GM19193 (cell line): ENCODE measurements around the gene LRMDA.

Experiments
- POLR2A ChIP-seq: IDR thresholded peaks from 4 replicates; pipeline ENCODE4 v1.6.1; 2011; ENCODE audit not compliant: insufficient read depth, insufficient read length; ENCODE audit errors: extremely low read depth

The LRMDA gene

GRCh38 chr10:75654171-75654771 lies 222.8 kb downstream of the LRMDA start:
- no peak for TF ChIP-seq POLR2A

DNA sequence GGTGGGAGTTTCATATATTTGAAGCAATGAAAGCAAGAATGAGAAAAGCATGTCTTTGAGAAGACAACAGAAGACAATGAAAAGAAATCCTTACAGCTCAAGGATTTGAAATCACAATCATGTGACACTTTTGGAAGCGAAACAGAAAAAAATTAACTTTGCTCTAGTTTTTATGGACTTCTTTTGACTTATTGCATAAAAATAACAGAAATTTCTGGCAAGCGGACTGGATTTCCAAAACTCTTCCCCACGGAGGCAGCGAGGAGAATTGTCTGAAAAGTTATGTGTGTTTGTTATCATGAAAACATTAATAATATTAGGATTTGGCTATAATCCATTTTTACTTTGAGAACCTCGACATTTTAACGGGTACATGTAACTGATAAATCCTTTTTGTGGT lies 223.3 kb downstream of the LRMDA start:
- no peak for TF ChIP-seq POLR2A

DNA sequence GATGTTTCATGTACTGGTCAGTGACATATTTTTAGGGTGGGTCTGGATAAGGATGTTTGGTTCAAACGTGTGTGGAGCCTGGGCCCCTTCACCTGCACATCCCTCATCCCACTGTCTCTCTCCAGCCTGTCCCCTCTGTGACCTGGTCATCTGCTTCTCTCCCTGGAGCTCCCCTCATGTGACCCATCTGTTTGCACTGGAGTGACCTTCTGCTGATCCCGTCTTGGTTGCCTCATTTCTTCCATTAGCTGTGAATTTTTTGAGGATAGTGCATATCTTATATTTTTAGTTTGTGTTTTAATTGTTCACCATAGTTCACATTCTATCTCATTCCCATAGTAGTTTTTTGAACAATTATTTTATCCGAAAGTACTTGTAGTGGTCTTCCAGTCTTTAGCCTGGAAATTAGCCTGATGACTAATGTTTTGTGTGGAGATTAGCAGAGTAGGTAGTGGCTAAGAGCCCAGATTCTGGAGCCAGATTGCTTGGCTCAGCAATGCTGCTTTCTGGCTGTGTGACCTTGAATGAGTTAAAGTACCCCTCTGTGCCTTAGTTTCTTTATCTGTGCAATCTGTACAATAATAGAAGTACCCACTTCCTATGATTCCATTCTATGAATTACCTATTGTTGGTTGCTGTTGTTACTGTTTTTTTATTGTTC lies 224.5 kb downstream of the LRMDA start:
- TF ChIP-seq POLR2A, result no peak

GRCh38 chr10:75657351-75657750 lies 225.9 kb downstream of the LRMDA start:
- TF ChIP-seq POLR2A, result no peak

- no peak for TF ChIP-seq POLR2A
These were observed 226.6 kb downstream of the LRMDA start for GRCh38 chr10:75658036-75658435.

DNA sequence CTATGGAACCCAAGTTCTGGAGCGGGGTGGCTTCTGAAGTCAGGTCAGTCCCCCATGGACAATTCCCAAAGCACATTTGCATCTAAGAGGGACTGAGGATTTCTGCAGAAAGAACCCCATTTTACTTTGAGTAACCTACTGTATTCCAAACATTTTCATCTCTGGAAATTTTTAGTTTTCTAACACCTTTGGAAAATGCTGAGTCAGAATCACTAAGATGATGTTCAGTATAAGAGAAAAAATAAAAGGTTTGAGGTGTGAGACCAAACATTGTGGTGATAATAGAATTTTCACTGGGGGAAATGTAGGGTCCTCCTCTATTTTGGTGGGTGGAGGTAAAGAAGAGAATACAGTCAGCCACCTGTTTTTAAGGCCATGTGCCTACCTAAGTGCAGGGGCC lies 227.1 kb downstream of the LRMDA start:
- TF ChIP-seq POLR2A, result no peak

GRCh38 chr10:75658915-75659314 lies 227.5 kb downstream of the LRMDA start:
- TF ChIP-seq POLR2A, result no peak

DNA sequence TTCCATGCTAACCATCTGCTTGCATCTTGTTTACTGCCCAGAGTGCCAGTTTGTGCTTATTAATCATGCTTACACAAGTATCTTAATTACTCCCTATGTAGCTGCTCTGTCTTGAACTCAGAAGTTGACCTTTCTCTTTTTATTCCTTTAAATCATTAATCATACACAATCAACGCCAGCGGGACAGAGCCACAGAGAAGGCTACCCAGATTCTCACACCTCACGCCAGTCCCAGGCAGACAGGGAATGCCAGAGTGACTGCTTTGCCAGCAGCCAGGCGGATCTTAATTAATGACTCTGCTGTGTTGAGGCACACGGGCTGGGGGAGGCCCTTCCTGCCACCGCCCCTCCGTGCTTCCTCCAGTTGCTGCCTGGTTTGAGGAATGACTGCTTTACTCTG lies 229.4 kb downstream of the LRMDA start:
- TF ChIP-seq POLR2A, result no peak

DNA sequence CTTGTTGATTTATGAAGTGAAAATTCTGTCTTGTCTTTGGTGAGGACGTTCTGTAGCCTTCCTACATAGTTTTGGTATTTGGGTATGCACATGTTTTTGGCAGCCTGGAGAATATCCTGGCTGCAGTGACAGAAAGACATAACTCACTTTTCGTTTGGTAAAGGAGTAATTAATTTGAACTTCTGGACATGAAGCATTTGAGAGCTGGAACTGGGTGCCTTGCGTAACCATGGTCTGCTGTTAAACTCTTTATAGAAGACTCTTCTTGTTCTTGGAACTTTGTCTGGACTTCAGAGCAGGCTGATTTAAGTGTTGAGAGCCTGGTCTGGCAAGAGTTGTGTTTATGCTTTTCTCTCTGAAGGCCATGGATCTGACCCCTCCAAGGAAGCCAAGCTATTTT lies 231.3 kb downstream of the LRMDA start:
- TF ChIP-seq POLR2A, result no peak

- no peak for TF ChIP-seq POLR2A
These were observed 232.7 kb downstream of the LRMDA start for GRCh38 chr10:75663947-75664664.

GRCh38 chr10:75664968-75665367 lies 233.5 kb downstream of the LRMDA start:
- no peak for TF ChIP-seq POLR2A

GRCh38 chr10:75665707-75666106 lies 234.3 kb downstream of the LRMDA start:
- no peak for TF ChIP-seq POLR2A

- no peak for TF ChIP-seq POLR2A
These were observed 240.8 kb downstream of the LRMDA start for GRCh38 chr10:75672111-75672671.

GRCh38 chr10:75672842-75673241 lies 241.4 kb downstream of the LRMDA start:
- no peak for TF ChIP-seq POLR2A

DNA sequence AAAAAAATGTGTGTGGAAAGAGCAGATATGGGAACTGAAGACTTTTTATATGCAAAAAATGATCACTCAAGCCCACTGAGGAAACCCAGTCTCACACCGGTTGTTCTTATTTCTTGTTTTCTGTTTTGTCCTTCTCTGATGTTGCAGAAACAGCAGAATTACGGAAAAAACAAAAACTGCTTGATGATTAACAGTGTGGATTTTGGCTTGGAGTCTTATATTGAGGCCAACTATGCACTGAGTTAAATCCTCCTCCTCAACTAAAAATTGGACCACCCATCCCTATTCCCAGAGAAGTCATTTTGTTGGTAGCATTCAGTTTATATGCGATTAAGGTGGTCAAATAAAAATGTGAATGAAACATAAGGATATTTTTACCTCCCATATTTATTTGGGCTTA lies 246.1 kb downstream of the LRMDA start:
- TF ChIP-seq POLR2A, result no peak

DNA sequence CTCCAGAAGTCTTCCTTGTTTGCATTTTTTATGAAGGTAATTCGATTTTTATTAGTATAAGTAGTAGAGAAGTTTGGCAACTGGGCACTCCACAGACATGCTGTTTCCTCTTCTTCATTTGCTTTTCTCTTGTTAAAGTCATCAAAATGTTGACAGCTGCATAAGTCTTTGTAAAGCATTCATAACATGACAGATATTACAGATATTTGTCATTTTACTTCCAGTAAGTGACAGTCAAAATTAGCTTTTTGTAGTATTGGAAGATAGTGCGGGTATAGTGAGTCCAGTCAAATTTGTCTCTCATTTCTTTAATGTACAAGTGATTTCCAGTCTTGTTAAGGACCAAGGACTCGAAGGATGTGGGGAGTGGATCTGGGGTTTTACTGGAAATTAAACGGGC lies 247.1 kb downstream of the LRMDA start:
- no peak for TF ChIP-seq POLR2A
